H9 (cell line): ENCODE results near the gene LYST. TPM values are rescaled to one million over a fixed set of nuclear protein-coding genes. Genes with fewer than 3 reads are reported as not detected.

ENCODE experiments used
- DNase-seq: peaks from one replicate; pipeline ENCODE4 v3.0.0-alpha.2; 2017
- H2AFZ ChIP-seq: one replicate; pipeline ENCODE4 v1.6.1; 2013; ENCODE audit warnings: mild to moderate bottlenecking, low read length, control low read depth, moderate library complexity
- H2AK5ac ChIP-seq: 2 replicates; pipeline ENCODE4 v1.6.1; 2013; ENCODE audit warnings: low read length, control low read depth, mixed read lengths; ENCODE audit not compliant: insufficient read length
- H2BK120ac ChIP-seq: one replicate; pipeline ENCODE4 v1.6.1; 2013; ENCODE audit warnings: low read depth, mild to moderate bottlenecking, low read length, control low read depth, inconsistent platforms; ENCODE audit not compliant: poor library complexity, severe bottlenecking
- H2BK12ac ChIP-seq: 2 replicates; pipeline ENCODE4 v1.6.1; 2013; ENCODE audit warnings: low read length, control low read depth, mixed read lengths, low read depth; ENCODE audit not compliant: insufficient read length
- H2BK15ac ChIP-seq: 2 replicates; pipeline ENCODE4 v1.6.1; 2013; ENCODE audit warnings: low read depth, low read length, control low read depth
- H2BK20ac ChIP-seq: one replicate; pipeline ENCODE4 v1.6.1; 2013; ENCODE audit warnings: low read depth, mild to moderate bottlenecking, low read length, control low read depth, inconsistent platforms; ENCODE audit not compliant: poor library complexity, severe bottlenecking
- H2BK5ac ChIP-seq: 2 replicates; pipeline ENCODE4 v1.6.1; 2013; ENCODE audit warnings: low read length, control low read depth, mixed read lengths; ENCODE audit not compliant: insufficient read length
- H3K14ac ChIP-seq: 2 replicates; pipeline ENCODE4 v1.6.1; 2013; ENCODE audit warnings: low read length, control low read depth; ENCODE audit not compliant: insufficient read depth
- H3K18ac ChIP-seq: 2 replicates; pipeline ENCODE4 v1.6.1; 2013; ENCODE audit warnings: low read depth, mild to moderate bottlenecking, mixed read lengths, low read length, control low read depth; ENCODE audit not compliant: insufficient read length
- H3K23ac ChIP-seq: 2 replicates; pipeline ENCODE4 v1.6.1; 2013; ENCODE audit warnings: low read length, control low read depth, mixed read lengths, low read depth; ENCODE audit not compliant: insufficient read length
- H3K23me2 ChIP-seq: 2 replicates; pipeline ENCODE4 v1.6.1; 2013; ENCODE audit warnings: low read depth, mild to moderate bottlenecking, mixed read lengths, low read length, control low read depth; ENCODE audit not compliant: insufficient read length, poor library complexity, severe bottlenecking
- H3K27ac ChIP-seq: 2 replicates; pipeline ENCODE4 v1.5.1; 2013; ENCODE audit warnings: low read length, control low read depth, mixed read lengths, low read depth; ENCODE audit not compliant: insufficient read length
- H3K27me3 ChIP-seq: 2 replicates; pipeline ENCODE4 v1.6.1; 2013; ENCODE audit warnings: low read length, control low read depth, inconsistent platforms; ENCODE audit not compliant: insufficient read depth
- H3K4ac ChIP-seq: 2 replicates; pipeline ENCODE4 v1.6.1; 2013; ENCODE audit warnings: low read depth, mild to moderate bottlenecking, control low read depth, inconsistent platforms, low read length, moderate library complexity
- H3K4me1 ChIP-seq: 2 replicates; pipeline ENCODE4 v1.6.1; 2013; ENCODE audit warnings: low read length, control low read depth, inconsistent platforms; ENCODE audit not compliant: insufficient read depth
- H3K4me2 ChIP-seq: 2 replicates; pipeline ENCODE4 v1.6.1; 2013; ENCODE audit warnings: low read length, control low read depth, mixed read lengths; ENCODE audit not compliant: insufficient read length, insufficient read depth
- H3K56ac ChIP-seq: 2 replicates; pipeline ENCODE4 v1.6.1; 2013; ENCODE audit warnings: low read depth, mild to moderate bottlenecking, mixed read lengths, low read length, control low read depth; ENCODE audit not compliant: insufficient read length
- H3K79me1 ChIP-seq: 2 replicates; pipeline ENCODE4 v1.6.1; 2013; ENCODE audit warnings: low read depth, mild to moderate bottlenecking, moderate library complexity, low read length, control low read depth, inconsistent platforms; ENCODE audit not compliant: insufficient read depth, poor library complexity, severe bottlenecking
- H3K79me2 ChIP-seq: 2 replicates; pipeline ENCODE4 v1.6.1; 2013; ENCODE audit warnings: low read length, control low read depth, inconsistent platforms; ENCODE audit not compliant: insufficient read depth
- H3K9ac ChIP-seq: 2 replicates; pipeline ENCODE4 v1.6.1; 2013; ENCODE audit warnings: low read length, control low read depth, mixed read lengths; ENCODE audit not compliant: insufficient read length; ENCODE audit errors: extremely low read depth
- H3K9me3 ChIP-seq: one replicate; pipeline ENCODE4 v1.6.1; 2013; ENCODE audit warnings: low read depth, low read length, inconsistent platforms; ENCODE audit not compliant: control insufficient read depth
- H3T11ph ChIP-seq: one replicate; pipeline ENCODE4 v1.6.1; 2013; ENCODE audit warnings: mild to moderate bottlenecking, low read length, control low read depth, inconsistent platforms
- H4K20me1 ChIP-seq: one replicate; pipeline ENCODE4 v1.6.1; 2013; ENCODE audit not compliant: control insufficient read depth, insufficient read length, insufficient read depth
- H4K5ac ChIP-seq: 2 replicates; pipeline ENCODE4 v1.6.1; 2013; ENCODE audit warnings: low read depth, mild to moderate bottlenecking, mixed read lengths, low read length, control low read depth; ENCODE audit not compliant: insufficient read length
- H4K8ac ChIP-seq: replicated peaks from 2 replicates; pipeline ENCODE4 v1.6.1; 2013; ENCODE audit warnings: low read length, control low read depth, mixed read lengths, low read depth; ENCODE audit not compliant: insufficient read length
- H4K91ac ChIP-seq: 2 replicates; pipeline ENCODE4 v1.6.1; 2013; ENCODE audit warnings: low read depth, mild to moderate bottlenecking, moderate library complexity, mixed read lengths, low read length, control low read depth; ENCODE audit not compliant: insufficient read length
- H3K27ac Mint-ChIP-seq, 3 experiments: 2 replicates in 2 of 3; 3 replicates in 1 of 3; pipeline ENCODE4 v1.8.0; 2020 to 2021; ENCODE audit warnings: mixed read lengths in 3 of 3, mild to moderate bottlenecking in 1 of 3, moderate library complexity in 1 of 3
- H3K27me3 Mint-ChIP-seq: 2 replicates; pipeline ENCODE4 v1.8.0; 2021; ENCODE audit warnings: low read depth, mild to moderate bottlenecking, moderate library complexity, mixed read lengths
- H3K36me3 Mint-ChIP-seq, 3 experiments: 2 replicates in 2 of 3; 3 replicates in 1 of 3; pipeline ENCODE4 v1.8.0; 2020 to 2021; ENCODE audit warnings: low read depth in 3 of 3, mixed read lengths in 3 of 3; ENCODE audit not compliant: insufficient read depth in 1 of 3
- H3K4me1 Mint-ChIP-seq, 2 experiments: 2 replicates each; pipeline ENCODE4 v1.8.0; 2020; ENCODE audit warnings: mixed read lengths in 2 of 2
- H3K4me3 Mint-ChIP-seq, 2 experiments: 2 replicates in 1 of 2; 3 replicates in 1 of 2; pipeline ENCODE4 v1.8.0; 2020 to 2021; ENCODE audit warnings: mild to moderate bottlenecking in 2 of 2, mixed read lengths in 2 of 2, moderate library complexity in 1 of 2
- H3K9me3 Mint-ChIP-seq, 2 experiments: 2 replicates in 1 of 2; 3 replicates in 1 of 2; pipeline ENCODE4 v1.8.0; 2020; ENCODE audit warnings: mild to moderate bottlenecking in 2 of 2, mixed read lengths in 2 of 2, moderate library complexity in 1 of 2
- CTCF ChIP-seq: fragments of 200-600 bp; sonication (generic); conservative IDR thresholded peaks from 3 replicates; pipeline ENCODE4 v1.8.0; 2021; ENCODE audit warnings: antibody characterized with exemption, mild to moderate bottlenecking
- WGBS: extraction: QIAGEN DNeasy Blood & Tissue Kit; methylation state at CpG from one replicate; pipeline ENCODE4 v1.1.7; 2013; ENCODE audit warnings: missing lambda C conversion rate, low lambda C conversion rate, mixed read lengths; ENCODE audit not compliant: insufficient read length; ENCODE audit errors: extremely low coverage; 5-methylcytosine and 5-hydroxymethylcytosine counted together
- total RNA-seq: library from RNA; stranded (reverse); gene quantifications from 2 replicates; pipeline ENCODE4 v1.2.1, GENCODE V29; 2021

The LYST gene
- total RNA-seq, 1 experiment from 2014 or later, result 0.13 TPM

- Histone ChIP-seq H2AK5ac (no peak overlapping the region), H3K4me2 (no peak overlapping the region), H4K5ac (no peak overlapping the region), H2BK15ac (no peak overlapping the region), H3K56ac (no peak overlapping the region), H3K18ac (no peak overlapping the region), H4K91ac (no peak overlapping the region), H2BK12ac (no peak overlapping the region), H4K20me1 (no peaks in the 10 kb centered on the region), H3K14ac (no peak overlapping the region), H2BK120ac (no peak overlapping the region), H3K9ac (no peak overlapping the region), H3K23ac (no peak overlapping the region), H2BK5ac (no peak overlapping the region), H2AFZ (no peak overlapping the region), H2BK20ac (no peak overlapping the region), H3T11ph (no peak overlapping the region), H3K4me1 (no peaks in the 10 kb centered on the region), H3K79me1 (no peaks in the 10 kb centered on the region), H3K23me2 (no peaks in the 10 kb centered on the region), H3K27ac (no peak overlapping the region), H3K4ac (no peak overlapping the region), H3K9me3 (no peaks in the 10 kb centered on the region), H3K79me2 (no peaks in the 10 kb centered on the region), H4K8ac (no peak overlapping the region), H3K27me3 (no peaks in the 10 kb centered on the region)
- DNase-seq, result no peak
- Mint-ChIP-seq H3K4me3 (no peak overlapping the region), H3K27ac (no peak overlapping the region), H3K9me3 (no peaks in the 10 kb centered on the region), H3K36me3 (no peaks in the 10 kb centered on the region), H3K4me1 (no peaks in the 10 kb centered on the region), H3K27me3 (no peaks in the 10 kb centered on the region)
- no CpG with 5 or more reads among the region's 6 CpGs for WGBS
- no peak for TF ChIP-seq CTCF
Observed at GRCh38 chr1:235759336-235759735, 107.4 kb downstream of the LYST start.
